Neural cell (in vitro differentiated cells): ENCODE data around the gene ABCE1.

Experiments used
- CTCF ChIP-seq: fragments of 450-650 bp; IDR thresholded peaks from 2 replicates; pipeline ENCODE4 v1.5.1; 2014; ENCODE audit warnings: antibody characterized with exemption, mild to moderate bottlenecking, moderate library complexity; ENCODE audit not compliant: poor library complexity, severe bottlenecking
- EP300 ChIP-seq: fragments of 450-650 bp; conservative IDR thresholded peaks from 2 replicates; pipeline ENCODE4 v1.6.1; 2014; ENCODE audit warnings: antibody characterized with exemption, mild to moderate bottlenecking, moderate library complexity; ENCODE audit not compliant: poor library complexity, severe bottlenecking
- EZH2 ChIP-seq: fragments of 200-600, 300-800 bp; shearing (Covaris generic), sonication (generic); IDR thresholded peaks from 2 replicates; pipeline ENCODE4 v1.6.1; 2014; ENCODE audit warnings: antibody characterized with exemption, low read length, borderline replicate concordance, mild to moderate bottlenecking; ENCODE audit not compliant: insufficient read depth, poor library complexity, severe bottlenecking
- POLR2AphosphoS5 ChIP-seq: IDR thresholded peaks from 2 replicates; pipeline ENCODE4 v1.6.1; 2012
- REST ChIP-seq: IDR thresholded peaks from 2 replicates; pipeline ENCODE4 v1.6.1; 2012; ENCODE audit warnings: borderline replicate concordance
- TAF1 ChIP-seq: IDR thresholded peaks from 2 replicates; pipeline ENCODE4 v1.6.1; 2012; ENCODE audit warnings: low read depth

- TF ChIP-seq TAF1 (no peak), CTCF (no peak), EZH2 (no peak), REST (no peak), POLR2AphosphoS5 (no peak), EP300 (no peak)
These were observed 28.8 kb upstream of the ABCE1 start for GRCh38 chr4:145069361-145069760.
